ENCODE measurements around the gene NOTCH1. TPM values are rescaled to one million over a fixed set of nuclear protein-coding genes. Genes with fewer than 3 reads are reported as not detected.

Gene NOTCH1
- total RNA-seq, 2 experiments from 2014 or later, result 17.6 to 17.9 TPM

DNA sequence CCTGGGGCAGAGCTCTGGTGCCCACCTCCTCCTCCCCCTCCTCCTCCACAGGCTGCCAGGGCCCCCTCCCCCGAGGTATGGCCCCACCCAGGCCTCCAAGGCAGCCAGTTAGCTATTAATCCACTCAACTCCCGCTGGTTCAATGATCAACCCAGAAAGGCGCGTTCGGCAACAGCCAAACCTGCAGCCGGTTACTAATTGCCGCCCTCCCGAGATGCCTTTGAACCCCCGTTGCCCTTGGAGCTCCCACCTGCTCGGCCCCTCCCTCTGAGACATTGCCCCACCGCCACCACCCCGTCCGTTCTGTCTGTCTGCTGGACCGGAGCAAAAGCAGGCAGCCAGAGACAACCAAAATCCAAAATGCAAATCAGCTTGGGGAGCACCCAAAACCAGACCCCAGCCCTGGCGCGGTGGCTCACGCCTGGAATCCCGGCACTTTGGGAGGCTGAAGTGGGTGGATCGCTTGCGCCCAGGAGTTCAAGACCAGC lies 25.8 kb downstream of the NOTCH1 start:
- Histone ChIP-seq H3K27ac (ENCODE audit: low read depth, low read length, poor library complexity, severe bottlenecking) (no peak overlapping the region), H3K79me2 (ENCODE audit: insufficient read depth, low read depth, low read length) (no peaks in the 10 kb centered on the region), H3K36me3 (ENCODE audit: insufficient read depth, low read length) (peaks cover 13% of the 10 kb centered on the region; the same call in 1 of the 2 replicates), H3K4me1 (ENCODE audit: insufficient read depth, low read length, poor library complexity, severe bottlenecking) (no peaks in the 10 kb centered on the region), H3K4me3 (ENCODE audit: low read depth, low read length, poor library complexity, severe bottlenecking) (no peak overlapping the region), H2AFZ (ENCODE audit: low read length) (no peak overlapping the region), H3K9me2 (ENCODE audit: insufficient read depth, low read length) (no peaks in the 10 kb centered on the region), H4K20me1 (ENCODE audit: insufficient read depth, low read length) (no peaks in the 10 kb centered on the region), H3K4me2 (ENCODE audit: low read length) (no peak overlapping the region), H3K9me3 (ENCODE audit: low read length) (no peaks in the 10 kb centered on the region)
- ChIA-PET POLR2A (interaction anchor here (0.6 kb wide), 1 partner anchor 18 kb away, joined by 3 read pairs; no protein-coding TSS in a partner anchor), CTCF (ENCODE audit: unreplicated experiment) (no interaction called here)
- intact Hi-C loops (cut with micrococcal nuclease; ENCODE audit: unreplicated experiment), result no loop called here
- no peak for DNase-seq (ENCODE audit: low spot score)
- TF ChIP-seq, protein P1, sequence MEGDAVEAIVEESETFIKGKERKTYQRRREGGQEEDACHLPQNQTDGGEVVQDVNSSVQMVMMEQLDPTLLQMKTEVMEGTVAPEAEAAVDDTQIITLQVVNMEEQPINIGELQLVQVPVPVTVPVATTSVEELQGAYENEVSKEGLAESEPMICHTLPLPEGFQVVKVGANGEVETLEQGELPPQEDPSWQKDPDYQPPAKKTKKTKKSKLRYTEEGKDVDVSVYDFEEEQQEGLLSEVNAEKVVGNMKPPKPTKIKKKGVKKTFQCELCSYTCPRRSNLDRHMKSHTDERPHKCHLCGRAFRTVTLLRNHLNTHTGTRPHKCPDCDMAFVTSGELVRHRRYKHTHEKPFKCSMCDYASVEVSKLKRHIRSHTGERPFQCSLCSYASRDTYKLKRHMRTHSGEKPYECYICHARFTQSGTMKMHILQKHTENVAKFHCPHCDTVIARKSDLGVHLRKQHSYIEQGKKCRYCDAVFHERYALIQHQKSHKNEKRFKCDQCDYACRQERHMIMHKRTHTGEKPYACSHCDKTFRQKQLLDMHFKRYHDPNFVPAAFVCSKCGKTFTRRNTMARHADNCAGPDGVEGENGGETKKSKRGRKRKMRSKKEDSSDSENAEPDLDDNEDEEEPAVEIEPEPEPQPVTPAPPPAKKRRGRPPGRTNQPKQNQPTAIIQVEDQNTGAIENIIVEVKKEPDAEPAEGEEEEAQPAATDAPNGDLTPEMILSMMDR (conservative IDR thresholded peaks at IDR 0.05; ENCODE audit: low read length), result no peak
- no peak for TF ChIP-seq EZH2phosphoT487 (IDR thresholded peaks at IDR 0.05; ENCODE audit: borderline replicate concordance, low read depth, low read length)
- no TSS peak for BruUV-seq (replicated peaks)

DNA sequence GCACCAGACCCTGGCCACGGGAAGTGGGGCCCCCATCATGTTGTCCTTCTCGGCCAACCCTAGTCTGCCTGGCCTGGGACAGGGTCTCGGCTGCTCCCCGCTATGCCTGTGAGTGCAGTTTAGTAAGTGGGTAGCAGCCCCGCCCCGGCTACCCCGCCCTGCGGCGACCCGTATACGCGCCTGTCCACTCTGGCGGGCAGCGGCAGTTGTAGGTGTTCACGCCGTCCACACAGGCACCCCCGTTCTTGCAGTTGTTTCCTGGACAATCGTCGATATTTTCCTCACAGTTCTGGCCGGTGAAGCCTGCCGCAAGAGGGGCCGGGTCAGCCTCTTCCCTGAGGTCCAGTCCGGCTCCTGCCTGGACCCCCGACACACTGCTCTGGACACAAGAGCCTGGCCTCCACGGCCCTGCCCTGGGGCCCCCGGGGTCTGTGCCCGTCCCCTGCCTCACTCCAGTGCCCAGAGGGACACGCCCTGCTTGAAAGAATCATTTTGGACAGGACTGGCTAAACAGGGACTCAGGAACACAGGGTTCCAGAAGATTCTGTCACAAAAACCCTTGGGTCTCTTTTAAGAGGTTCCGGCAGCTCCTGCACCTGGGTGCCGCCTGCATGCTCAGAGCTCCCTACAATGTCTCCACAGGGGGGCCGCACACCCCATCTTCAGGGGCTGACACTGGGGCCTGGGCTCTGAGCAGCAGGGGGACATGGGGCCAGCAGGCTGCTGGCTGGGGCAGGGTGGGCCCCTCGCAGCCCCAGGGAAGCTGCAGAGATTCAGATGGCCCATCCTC lies 26.4 kb downstream of the NOTCH1 start:
- H3K4me3 ChIP-seq (ENCODE audit: low read depth, low read length, poor library complexity, severe bottlenecking), result no peak overlapping the region
- H3K36me3 ChIP-seq (ENCODE audit: insufficient read depth, low read length), result peaks cover 13% of the 10 kb centered on the region; the same call in 1 of the 2 replicates
- no peak overlapping the region for H3K4me2 ChIP-seq (ENCODE audit: low read length)
- CTCF ChIA-PET (ENCODE audit: unreplicated experiment), result no interaction called here
- POLR2A ChIA-PET, result interaction anchor here (0.6 kb wide), 1 partner anchor 19 kb away, joined by 3 read pairs; no protein-coding TSS in a partner anchor
- no peaks in the 10 kb centered on the region for H3K9me2 ChIP-seq (ENCODE audit: insufficient read depth, low read length)
- intact Hi-C loops (cut with micrococcal nuclease; ENCODE audit: unreplicated experiment), result no loop called here
- no peak for DNase-seq (ENCODE audit: low spot score)
- no peak overlapping the region for H3K27ac ChIP-seq (ENCODE audit: low read depth, low read length, poor library complexity, severe bottlenecking)
- H3K4me1 ChIP-seq (ENCODE audit: insufficient read depth, low read length, poor library complexity, severe bottlenecking), result no peaks in the 10 kb centered on the region
- H4K20me1 ChIP-seq (ENCODE audit: insufficient read depth, low read length), result no peaks in the 10 kb centered on the region
- TF ChIP-seq, protein P1 (conservative IDR thresholded peaks at IDR 0.05; ENCODE audit: low read length), result no peak
- no peak for TF ChIP-seq EZH2phosphoT487 (IDR thresholded peaks at IDR 0.05; ENCODE audit: borderline replicate concordance, low read depth, low read length)
- BruUV-seq (replicated peaks), result no TSS peak
- no peaks in the 10 kb centered on the region for H3K79me2 ChIP-seq (ENCODE audit: insufficient read depth, low read depth, low read length)
- H2AFZ ChIP-seq (ENCODE audit: low read length), result no peak overlapping the region
- no peaks in the 10 kb centered on the region for H3K9me3 ChIP-seq (ENCODE audit: low read length)

DNA sequence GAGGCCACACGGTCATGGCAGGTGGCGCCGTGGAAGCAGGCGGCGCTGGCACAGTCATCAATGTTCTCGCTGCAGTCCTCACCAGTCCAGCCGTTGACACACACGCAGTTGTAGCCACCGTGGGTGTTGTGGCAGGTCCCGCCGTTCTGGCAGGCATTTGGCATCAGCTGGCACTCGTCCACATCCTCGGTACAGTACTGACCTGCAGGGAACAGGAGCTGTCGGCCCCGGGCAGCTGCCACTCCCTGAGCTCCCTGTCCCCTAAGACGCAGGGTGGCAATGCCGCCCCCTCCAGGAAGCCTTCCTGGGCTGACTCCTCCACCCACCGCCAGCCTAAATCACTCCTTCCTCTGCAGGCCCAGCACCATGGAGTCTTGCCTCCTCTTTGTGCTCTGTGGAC lies 27.2 kb downstream of the NOTCH1 start:
- Histone ChIP-seq H3K9me3 (ENCODE audit: low read length) (no peaks in the 10 kb centered on the region), H3K36me3 (ENCODE audit: insufficient read depth, low read length) (peaks cover 17% of the 10 kb centered on the region; the same call in 1 of the 2 replicates), H4K20me1 (ENCODE audit: insufficient read depth, low read length) (no peaks in the 10 kb centered on the region), H3K4me2 (ENCODE audit: low read length) (no peak overlapping the region), H3K9me2 (ENCODE audit: insufficient read depth, low read length) (no peaks in the 10 kb centered on the region), H3K4me1 (ENCODE audit: insufficient read depth, low read length, poor library complexity, severe bottlenecking) (no peaks in the 10 kb centered on the region), H2AFZ (ENCODE audit: low read length) (no peak overlapping the region), H3K4me3 (ENCODE audit: low read depth, low read length, poor library complexity, severe bottlenecking) (no peak overlapping the region), H3K27ac (ENCODE audit: low read depth, low read length, poor library complexity, severe bottlenecking) (no peak overlapping the region), H3K79me2 (ENCODE audit: insufficient read depth, low read depth, low read length) (no peaks in the 10 kb centered on the region)
- intact Hi-C loops (cut with micrococcal nuclease; ENCODE audit: unreplicated experiment), result no loop called here
- CTCF ChIA-PET (ENCODE audit: unreplicated experiment), result no interaction called here
- DNase-seq (ENCODE audit: low spot score), result no peak
- TF ChIP-seq, protein P1 (conservative IDR thresholded peaks at IDR 0.05; ENCODE audit: low read length), result no peak
- TF ChIP-seq EZH2phosphoT487 (IDR thresholded peaks at IDR 0.05; ENCODE audit: borderline replicate concordance, low read depth, low read length), result no peak
- no TSS peak for BruUV-seq (replicated peaks)
- POLR2A ChIA-PET, result no interaction called here
